Measurements from ENCODE around the gene LGR4.

LGR4 gene

DNA sequence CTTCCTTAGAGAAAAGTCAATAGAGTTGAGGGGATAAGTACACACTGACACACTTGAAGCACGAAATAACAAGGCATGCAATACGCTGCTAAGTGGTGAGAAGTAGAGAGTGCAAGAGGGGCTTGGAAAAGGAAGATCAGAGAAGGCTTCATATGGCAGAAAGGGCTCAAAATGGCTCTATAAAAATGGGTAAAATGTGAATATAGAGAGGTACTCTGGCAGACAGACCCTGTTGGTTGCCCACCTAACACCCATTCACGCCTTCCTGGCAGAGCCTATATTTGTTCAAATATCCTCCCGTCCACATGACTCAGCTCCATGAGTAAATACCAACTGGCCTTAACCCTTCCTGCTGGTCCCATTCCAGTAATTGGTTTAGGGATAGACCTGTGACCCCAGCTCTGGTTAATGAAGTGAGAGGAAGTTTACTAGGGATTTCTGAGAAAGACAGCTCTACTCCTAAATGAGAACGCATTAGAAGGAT, 70.7 kb downstream of the LGR4 start:
- DNase-seq = no peak

DNA sequence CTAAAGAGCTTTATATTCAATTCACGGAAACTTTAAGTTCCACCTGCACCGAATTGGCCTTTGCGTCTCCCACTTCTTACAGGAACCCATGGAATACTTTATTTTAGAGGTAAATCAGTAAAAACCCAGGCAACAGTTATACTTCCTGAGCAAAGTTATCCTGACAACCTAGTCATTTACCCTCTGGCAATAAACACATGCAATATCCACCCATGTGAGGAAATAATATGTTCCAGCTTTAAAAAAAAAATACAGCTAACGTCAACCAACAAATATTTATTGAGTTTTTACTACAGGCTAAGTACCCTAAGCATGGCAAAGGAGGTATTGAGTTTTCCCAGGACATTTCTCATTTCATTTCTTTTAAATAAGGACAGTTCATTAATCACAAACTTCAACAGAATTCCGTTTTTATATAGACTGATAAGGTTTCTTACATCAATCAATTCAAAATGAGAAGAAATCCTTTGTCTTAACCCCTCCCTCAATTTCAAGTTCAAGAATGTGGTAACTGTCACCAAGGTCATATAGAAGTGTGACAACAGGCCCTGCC, 71.2 kb downstream of the LGR4 start:
- DNase-seq = no peak

DNA sequence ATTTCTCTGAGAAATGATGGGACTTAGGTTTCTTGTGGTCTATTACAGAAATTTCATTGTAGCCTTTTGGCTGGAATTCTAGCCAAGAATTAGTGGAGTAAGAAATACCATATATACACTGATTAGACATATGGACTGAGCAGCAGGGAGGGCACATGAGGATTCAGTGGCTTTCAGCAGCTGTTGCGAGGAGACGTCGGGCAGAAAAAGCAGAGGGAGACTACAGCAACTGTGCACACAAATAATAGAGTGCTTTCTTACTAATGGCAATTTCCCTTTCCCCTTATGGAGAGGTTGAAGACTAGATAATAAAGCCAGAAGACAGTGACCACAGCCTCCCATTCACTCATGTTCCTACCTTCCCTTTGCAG, 74.2 kb downstream of the LGR4 start:
- no peak for DNase-seq

DNA sequence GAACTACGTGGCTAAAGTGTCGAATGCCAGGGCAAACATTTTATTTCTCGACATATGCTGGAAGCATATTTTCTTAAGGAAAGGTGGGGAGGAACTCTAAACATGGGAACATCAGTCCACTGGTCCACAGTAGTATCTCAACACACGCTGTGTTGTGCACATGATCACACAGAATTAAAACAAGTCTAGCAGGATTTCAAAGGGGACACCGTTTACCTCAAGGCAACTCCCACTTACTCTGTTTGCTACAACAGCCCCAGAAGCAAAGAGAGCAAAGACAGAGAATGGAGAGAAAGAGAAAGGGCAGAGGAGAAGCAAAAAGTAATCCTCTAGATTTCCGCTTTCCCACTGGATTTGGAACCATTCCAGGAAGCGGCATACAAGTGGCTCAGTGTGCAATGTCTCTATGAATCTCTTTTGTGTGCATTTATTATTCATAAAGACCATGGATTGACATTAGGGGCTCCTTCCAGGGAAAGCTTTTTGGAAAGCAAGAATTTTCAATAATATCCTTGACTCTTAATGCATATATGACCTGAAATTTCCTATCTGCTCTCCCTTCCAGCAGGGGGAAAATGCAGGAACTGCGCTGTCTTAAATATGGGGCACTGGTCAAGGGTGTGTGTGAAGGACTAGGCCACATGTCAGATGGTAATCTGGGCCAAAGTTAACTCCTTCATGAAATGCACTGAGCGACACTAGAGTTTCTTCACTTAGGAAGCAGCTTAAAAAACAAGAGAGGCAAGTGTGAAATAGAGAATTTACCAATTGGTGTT, 74.8 kb downstream of the LGR4 start:
- DNase-seq = no peak

DNA sequence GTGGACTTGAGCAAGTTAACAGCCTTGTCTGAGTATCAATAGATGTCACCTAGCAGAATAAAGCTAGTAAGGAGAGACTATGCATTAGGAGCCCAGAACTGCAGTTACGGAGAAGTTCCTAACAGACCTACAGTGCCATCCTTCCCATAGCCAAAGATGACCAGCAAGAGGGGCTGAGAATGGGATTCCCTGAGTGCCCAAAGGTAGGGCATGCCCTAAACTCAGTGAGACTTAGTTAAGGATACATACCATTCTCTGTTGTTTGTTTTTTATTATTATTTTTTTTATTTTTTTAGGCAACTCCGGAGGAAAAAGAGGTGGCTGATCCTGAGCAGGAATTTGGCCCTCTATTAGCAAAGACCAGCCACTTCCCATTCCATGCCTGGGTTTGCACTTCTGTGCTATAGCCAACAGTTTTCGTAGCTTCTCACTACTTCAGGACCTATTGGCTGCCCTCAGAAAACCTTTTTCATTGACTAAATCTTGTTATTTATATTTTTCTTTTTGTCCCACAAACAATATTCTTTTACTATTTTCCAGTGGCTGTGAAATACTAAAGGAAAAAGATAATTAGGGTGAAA, 76.2 kb downstream of the LGR4 start:
- no peak for DNase-seq

DNA sequence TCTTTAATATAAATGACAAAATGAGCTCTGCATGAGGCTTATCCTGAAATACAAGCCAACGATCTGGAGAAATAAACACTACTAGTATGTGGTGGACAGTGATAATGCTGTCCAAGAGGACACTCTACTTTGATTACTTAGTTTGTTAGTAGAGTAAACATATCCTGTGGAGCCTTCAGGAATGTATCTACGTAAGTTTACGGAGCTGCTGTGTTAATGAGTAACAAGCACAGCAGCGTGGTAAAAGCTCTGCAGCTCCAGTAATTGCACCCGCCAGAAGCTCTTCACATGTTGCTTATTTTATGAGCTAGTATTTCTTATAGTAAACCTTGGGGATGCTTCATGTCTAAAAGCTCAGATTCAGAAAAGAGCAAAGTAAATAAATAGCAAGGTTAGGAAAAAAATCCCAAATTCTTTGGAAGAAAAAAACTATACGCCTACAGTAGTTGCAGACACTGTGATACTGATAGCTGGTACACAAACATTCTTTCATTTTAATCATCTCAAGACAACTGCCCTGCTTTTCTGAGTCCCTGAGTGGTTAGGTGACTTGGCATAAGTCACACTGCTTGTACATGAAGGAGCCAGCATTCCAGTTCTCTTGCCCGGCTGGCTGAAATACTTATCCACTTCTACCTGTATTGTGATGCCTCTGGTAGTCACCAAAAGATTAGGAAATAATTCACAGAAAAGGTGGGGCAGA, 76.9 kb downstream of the LGR4 start:
- DNase-seq = peak; percentile 32

DNA sequence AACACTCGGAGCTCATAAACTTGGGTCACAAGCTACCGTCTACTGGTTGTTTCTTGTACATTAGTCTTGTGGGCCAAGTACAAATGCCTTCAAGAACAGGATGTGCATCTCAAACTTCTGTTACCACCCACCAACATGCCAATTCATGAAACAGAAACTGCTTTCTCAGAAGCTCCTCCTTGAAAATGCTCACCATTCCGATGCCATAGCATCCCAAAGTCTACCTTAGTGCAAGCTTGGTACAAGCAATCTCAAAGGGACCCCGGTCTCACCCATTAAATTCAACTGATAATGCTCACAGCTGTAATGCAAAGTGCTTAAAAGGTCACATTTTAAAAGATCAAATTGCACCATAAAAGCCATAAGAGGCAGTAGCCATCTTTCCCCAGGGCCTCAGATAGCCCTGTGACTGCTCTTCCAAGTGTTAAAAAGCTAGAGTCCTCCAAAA, 77.8 kb downstream of the LGR4 start:
- no peak for DNase-seq

DNA sequence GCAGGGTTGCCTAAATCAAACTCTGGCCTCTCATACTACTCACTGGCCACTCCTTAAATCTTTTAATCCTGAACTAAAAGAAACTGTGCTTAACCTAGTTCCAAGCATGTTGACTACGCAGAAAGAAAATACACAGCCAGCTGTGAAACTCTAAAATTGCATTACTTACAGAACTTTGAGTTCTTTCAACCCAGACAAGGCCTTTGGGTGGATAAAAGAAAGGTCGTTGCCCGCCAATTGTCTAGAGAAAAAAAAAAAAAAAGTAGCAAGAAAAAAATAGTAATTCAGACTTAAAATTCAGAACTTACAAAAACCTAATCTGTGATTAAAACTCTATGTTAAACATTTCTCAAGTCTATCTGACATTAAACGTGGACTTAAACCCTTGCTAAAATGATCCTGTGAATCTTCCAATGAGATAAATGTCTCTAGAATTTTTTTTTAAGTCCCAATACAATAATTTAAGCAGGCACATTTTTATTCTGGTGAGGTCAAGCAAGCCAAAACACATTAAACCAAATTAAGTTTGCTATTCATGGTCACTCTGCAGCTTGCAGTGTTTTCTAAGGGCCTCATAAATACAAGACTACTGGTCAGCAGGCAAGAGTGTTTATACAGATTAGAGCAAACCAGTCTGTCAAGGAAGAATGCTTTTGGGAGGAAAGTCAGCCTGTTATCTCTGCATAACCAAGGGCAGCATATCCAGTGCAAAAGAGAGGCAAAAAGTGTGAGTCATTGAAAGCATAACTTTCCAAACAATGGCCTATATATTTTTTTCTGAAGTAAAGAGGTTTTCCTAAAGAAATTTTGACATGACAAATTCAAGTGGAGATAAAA, 80.1 kb downstream of the LGR4 start:
- DNase-seq = peak; percentile 89

DNA sequence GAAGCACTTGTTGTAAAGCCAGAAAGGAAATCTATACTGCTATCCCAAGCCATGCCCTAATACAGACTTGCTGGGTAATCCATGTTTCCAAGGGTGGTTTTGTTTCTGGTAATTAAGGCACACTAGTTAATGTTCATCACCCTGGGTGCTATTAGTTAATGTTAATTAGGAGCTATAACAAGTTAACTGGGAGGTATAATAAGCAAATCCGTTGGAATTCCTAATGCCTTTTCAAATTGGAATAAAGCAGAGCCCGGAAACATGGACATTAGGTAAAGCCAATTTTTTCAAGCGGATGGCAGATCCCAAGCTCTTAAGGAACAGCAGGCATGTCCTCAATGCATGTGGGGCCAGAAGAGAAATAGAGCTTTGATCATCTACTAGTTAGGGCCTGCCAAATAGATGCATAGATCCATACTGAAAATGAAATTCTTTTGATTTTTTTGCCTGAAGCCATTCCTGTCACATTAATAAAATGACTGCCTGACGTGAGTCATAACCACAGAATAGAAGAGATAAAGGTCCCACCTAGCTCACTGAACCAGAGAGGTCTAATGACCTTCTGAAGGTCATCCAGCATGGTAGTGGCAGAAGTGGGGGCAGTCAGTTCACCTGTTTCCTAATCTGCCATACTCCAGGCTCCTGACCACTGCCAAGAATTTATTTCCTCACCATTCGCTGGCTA, 81.1 kb downstream of the LGR4 start:
- DNase-seq = peak; percentile 37

DNA sequence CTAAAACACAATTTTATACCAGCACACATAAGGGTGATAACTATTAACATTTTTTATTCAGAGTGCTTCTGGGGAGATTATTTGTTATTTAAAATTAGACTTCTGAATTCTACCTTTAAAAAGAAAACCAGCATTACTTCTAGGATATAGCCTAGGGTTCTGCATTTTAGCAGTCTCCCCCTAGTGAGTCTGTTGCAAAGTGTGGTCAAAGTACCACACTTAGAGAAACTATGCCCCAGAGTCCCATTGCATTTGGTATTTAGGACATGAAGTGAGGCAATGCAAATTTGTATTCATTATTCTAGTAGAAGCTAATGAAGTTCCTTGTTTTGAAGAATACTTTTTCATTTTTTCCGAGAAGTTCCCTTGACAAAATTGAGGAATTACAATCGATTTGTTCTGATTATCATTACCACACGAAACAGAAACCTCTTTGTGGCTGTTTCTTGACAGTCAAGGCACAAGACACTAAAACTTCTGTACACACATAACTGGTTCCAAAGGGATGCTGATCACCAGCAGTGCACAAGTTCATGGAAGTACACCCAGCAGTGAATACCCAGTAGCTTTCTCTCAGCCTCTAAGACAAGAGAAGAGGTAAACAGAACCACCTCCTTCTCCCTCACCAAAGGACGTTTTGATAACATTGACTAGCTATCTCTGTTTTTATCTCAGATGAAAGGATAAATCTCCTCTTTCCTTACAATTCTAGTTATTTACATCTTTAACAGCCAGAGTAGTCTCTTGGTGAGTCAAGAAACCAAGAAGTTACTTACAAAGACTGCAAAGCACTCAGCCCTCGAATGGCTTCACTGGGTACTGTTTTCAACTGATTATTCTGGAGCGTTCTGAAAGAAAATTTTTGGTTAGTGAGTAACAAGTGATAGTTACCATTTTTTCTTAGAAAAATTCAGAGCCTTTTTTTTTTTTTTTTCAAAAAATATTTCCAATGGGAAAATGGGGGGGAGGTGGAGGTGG, 82.0 kb downstream of the LGR4 start:
- DNase-seq = peak; percentile 81

DNA sequence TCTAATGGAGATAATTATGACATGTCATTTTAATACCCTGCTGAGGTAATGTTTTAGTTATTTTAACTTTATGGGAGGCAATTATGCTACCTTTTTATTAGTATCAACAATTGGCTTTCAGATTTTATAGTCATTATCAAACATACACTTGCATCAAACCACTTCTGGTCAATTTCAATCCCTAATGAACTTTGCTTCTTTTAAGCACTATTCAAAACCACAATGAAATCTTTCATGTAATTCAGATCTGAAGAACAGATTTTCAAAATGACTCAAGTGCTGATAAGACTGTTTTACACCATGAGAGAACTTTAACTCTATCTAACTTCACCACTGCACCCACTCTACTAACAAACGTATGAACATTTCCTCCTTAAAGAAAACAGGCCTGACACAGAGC, 83.7 kb downstream of the LGR4 start:
- no peak for DNase-seq

DNA sequence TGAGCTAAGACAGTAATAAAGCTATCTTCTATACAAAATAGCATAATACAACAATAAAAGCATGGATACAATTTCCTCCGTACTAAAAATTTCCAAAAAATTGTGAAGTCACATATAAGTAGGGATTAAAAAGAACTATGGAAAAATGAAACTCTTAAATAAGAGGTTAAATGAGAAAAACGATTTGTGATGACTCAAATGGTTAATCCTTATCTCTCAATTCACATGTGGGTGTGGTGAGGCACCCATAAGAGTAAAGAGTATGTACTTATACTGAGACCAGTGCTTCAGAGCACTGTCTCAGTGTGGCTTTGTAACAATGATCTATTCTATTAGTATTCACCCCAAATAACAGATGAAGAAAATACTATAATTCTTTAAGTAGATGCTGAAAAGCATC, 84.6 kb downstream of the LGR4 start:
- no peak for DNase-seq

DNA sequence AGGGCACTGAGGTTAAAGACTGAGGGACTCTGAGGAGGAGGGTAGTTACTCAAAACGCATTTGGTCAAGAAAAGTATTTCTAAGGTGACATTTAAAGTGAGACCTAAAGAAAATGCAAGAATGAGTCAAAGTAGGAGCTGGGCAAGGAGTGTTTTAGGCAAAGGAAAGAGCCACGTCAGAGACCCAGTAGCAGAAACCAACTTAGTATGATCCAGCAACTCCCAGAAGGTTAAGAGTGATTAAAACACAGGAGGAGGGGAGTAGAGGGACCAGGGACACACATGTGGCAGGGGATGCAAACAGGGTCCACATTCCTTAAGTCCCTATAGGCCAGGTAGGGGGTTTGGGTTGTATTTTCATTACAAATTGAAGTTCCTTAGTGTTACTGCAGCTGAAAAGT, 85.2 kb downstream of the LGR4 start:
- no peak for DNase-seq

DNA sequence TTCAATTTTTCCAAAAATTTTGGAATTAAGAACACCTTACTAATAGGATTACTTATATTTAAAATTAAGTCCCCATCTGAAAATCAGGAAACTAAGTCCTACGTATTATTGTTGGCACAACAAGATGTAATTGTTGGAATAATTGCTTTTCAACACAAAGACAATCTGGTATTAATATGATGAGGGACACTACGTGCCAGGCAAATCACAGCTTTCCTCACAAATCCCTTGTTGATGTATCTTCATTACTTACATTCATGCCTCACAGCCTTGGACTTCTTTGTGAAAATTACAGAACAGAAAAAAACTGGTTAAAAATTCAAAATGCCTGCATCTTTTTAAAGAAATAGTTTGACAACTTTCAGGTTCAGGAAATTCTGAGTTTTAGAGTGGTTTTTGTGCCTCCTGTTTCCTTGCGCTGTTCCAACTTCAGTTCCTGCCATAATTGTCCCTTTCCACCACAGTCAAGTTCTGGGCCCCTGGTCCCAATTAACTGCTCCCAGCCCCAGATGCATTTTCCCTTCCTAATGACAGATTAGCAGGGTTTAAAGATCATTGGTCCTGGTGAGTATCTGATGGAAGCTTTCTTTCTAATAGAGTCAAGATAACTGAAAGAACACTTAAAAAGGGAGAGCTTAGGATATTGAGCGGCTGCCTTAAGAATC, 86.3 kb downstream of the LGR4 start:
- peak; percentile 44 for DNase-seq

DNA sequence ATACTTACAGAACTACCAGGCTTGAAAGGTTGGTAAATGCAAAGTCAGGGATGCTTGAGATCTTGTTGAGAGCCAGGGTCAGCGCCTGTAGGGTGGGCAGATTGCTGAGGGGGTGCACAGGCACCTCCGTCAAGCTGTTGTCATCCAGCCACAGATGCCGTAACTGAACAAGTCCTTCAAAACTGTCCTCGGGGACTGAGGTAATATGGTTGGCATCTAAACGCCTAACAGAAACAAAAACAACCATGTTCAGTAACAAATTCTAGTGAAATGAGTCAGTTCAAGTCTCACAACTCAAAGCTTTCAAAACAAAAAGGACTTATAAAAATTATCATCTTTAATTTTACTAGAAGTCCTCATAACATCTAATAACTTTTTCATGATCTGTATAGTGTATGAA, 87.3 kb downstream of the LGR4 start:
- peak; percentile 95 for DNase-seq

DNA sequence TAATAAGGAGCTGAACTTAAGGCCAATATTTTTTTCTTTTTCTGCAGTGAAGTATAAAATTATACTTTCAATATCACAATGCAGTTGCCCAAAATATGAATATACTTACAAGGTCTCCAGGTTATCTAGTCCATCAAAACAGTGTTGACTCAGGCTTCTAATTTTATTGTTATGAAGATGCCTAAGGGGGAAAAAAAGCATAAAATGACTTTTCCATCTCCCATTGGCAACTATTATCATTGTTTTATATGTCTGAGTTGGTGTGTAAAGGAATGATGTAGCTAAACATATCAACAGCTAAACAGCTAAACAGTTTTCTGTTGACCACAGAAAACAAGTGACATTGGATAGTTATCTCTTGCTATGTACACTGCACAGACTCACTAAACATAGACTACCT, 88.4 kb downstream of the LGR4 start:
- DNase-seq = no peak

DNA sequence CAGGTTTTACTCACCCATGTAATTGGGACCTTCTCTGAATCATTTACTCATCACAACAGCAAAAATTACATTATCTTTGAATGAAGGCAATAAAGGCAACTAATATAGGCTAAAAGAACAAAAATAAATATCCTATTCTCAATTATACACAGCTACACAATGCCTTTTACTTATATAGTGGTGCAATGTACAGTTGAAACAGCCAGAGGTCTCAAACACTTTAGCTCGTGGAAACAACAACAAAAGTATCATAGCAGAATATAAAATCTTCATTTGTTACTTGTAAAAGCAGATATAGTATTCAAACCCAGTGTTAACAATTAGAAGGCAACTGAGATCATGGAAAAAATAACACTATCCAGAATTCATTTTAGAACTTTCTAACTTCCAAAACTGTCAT, 88.9 kb downstream of the LGR4 start:
- DNase-seq = no peak

DNA sequence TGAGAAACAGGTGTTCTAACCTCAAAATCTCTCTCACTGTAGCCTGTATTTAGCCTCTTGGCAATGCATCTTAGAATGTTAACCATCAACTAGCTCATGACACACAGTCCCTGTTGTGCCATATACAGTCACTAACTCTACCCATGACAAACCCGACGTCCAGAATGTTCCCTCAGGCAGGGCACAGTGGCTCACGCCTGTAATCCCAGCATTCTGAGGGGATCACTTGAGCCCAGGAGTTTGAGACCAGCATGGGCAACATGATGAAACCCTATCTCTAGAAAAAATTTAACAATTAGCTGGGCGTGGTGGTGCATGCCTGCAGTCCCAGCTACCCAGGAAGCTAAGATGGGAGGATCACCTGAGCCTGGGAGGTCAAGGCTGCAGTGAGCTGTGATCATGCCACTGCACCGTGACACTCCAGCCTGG, 91.3 kb downstream of the LGR4 start:
- DNase-seq = no peak

DNA sequence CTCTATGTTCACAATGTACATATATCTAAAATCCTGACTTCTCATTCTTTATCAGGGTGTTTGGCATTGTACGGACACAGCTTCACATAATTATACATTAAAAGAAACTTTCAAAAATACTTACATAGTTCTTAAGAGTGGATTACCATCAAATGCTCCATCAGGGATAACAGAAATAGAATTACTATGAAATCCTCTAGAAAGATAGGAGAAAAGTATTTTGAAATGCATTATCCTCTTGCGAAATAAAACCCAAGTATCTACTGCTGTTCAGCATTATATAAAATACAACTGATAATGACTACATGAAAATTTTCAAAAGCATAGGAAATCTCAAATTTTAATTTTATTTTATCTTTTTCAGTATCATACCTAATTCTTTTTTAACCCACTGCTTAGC, 91.8 kb downstream of the LGR4 start:
- DNase-seq = no peak

DNA sequence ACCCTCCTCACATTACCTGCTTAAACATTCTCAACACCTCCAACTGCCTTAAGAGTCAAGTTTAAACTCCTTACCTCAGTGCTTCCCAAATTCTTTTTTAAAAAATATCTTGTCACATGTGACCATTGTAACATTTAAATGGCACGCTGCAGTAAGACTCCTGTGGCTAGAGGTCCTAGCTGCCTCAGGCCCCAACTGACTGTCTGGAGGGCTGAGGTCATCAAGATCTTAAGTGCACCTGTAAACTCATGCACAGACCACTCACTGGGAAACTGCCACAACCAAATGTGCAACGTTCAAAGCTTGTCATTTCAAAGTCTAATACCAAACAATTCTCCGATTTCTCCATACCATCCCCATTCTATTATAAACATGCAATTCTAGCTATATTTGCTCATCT, 93.1 kb downstream of the LGR4 start:
- DNase-seq = no peak

Measured in fibroblast of skin of back (primary cell).